ENCODE measurements around the gene SH3BP1.

- no peak for TF ChIP-seq POLR2A (IDR thresholded peaks at IDR 0.05; ENCODE audit: low read length)
- no peak for TF ChIP-seq GATA1 (IDR thresholded peaks at IDR 0.05; ENCODE audit: low read depth, low read length)
These were observed 65.2 kb downstream of the SH3BP1 start for GRCh38 chr22:37704645-37705044.
